IPS-18a (cell line): ENCODE data around the gene MPP4.
"Not testable (repeated sequence)": the region's sequence is repeated elsewhere in the genome, so short reads cannot be mapped to it uniquely, and the experiment has no call there.

ENCODE experiments used
- H3K27ac ChIP-seq: one replicate; pipeline ENCODE4 v1.5.1; 2013; ENCODE audit warnings: low read length
- H3K27me3 ChIP-seq: one replicate; pipeline ENCODE4 v1.6.1; 2013; ENCODE audit warnings: mild to moderate bottlenecking, low read length; ENCODE audit not compliant: control insufficient read depth, insufficient read depth
- H3K36me3 ChIP-seq: one replicate; pipeline ENCODE4 v1.6.1; 2013; ENCODE audit warnings: low read depth, low read length; ENCODE audit not compliant: control insufficient read depth
- H3K4me1 ChIP-seq: one replicate; pipeline ENCODE4 v1.6.1; 2013; ENCODE audit warnings: low read depth, low read length; ENCODE audit not compliant: control insufficient read depth
- H3K4me3 ChIP-seq: one replicate; pipeline ENCODE4 v1.5.1; 2013; ENCODE audit warnings: low read length
- H3K9ac ChIP-seq: one replicate; pipeline ENCODE4 v1.6.1; 2013; ENCODE audit warnings: mild to moderate bottlenecking, low read length, moderate library complexity
- H3K9me3 ChIP-seq: one replicate; pipeline ENCODE4 v1.6.1; 2013; ENCODE audit warnings: low read depth, low read length; ENCODE audit not compliant: control insufficient read depth

Gene MPP4

DNA sequence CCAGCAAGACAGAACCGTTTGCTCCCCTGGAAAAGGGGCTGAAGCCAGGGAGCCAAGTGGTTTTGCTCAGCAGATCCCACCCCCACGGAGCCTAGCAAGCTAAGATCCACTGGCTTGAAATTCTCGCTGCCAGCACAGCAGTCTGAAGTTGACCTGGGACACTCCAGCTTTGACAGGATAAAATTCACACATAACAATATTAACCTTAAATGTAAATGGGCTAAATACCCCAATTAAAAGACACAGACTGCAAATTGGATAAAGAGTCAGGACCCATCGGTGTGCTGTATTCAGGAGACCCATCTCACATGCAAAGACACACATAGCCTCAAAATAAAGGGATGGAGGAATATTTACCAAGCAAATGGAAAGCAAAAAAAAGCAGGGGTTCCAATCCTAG lies 27.2 kb downstream of the MPP4 start:
- not testable (repeated sequence) for H3K4me3 ChIP-seq, H3K9ac ChIP-seq, H3K4me1 ChIP-seq, H3K27me3 ChIP-seq, H3K27ac ChIP-seq, H3K9me3 ChIP-seq, H3K36me3 ChIP-seq

DNA sequence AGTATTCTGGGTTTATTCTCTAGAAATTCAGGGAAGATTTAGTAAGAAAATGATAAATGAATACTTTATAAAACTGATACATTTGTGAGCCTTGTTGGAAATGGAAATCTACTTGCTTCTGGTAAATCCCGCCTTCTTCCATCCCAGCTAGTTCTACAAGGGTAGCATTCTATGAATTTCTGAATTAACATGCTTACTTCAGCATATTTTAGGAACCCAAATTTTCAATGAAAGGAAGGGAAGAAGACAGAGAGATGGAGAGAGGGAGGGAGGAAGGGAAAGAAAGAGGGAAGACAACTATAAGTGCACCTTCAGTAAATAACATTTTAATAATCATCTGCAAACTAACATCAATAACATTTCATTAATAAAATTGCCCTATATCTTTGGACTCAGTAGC lies 28.6 kb downstream of the MPP4 start:
- Histone ChIP-seq H3K27me3 (no peaks in the 10 kb centered on the region), H3K36me3 (no peaks in the 10 kb centered on the region), H3K9me3 (no peaks in the 10 kb centered on the region), H3K27ac (no peak overlapping the region), H3K4me3 (no peak overlapping the region), H3K9ac (no peak overlapping the region), H3K4me1 (no peaks in the 10 kb centered on the region)

- no peak overlapping the region for H3K4me3 ChIP-seq
- H3K4me1 ChIP-seq = peaks cover 3% of the 10 kb centered on the region
- H3K27ac ChIP-seq = no peak overlapping the region
- no peaks in the 10 kb centered on the region for H3K36me3 ChIP-seq
- no peaks in the 10 kb centered on the region for H3K9me3 ChIP-seq
- H3K27me3 ChIP-seq = no peaks in the 10 kb centered on the region
- no peak overlapping the region for H3K9ac ChIP-seq
Observed at GRCh38 chr2:201668402-201668910, 30.0 kb downstream of the MPP4 start.

- Histone ChIP-seq H3K4me1 (peaks cover 3% of the 10 kb centered on the region), H3K9ac (no peak overlapping the region), H3K27ac (no peak overlapping the region), H3K36me3 (no peaks in the 10 kb centered on the region), H3K9me3 (no peaks in the 10 kb centered on the region), H3K4me3 (no peak overlapping the region), H3K27me3 (no peaks in the 10 kb centered on the region)
Observed at GRCh38 chr2:201664334-201664733, 34.1 kb downstream of the MPP4 start.

DNA sequence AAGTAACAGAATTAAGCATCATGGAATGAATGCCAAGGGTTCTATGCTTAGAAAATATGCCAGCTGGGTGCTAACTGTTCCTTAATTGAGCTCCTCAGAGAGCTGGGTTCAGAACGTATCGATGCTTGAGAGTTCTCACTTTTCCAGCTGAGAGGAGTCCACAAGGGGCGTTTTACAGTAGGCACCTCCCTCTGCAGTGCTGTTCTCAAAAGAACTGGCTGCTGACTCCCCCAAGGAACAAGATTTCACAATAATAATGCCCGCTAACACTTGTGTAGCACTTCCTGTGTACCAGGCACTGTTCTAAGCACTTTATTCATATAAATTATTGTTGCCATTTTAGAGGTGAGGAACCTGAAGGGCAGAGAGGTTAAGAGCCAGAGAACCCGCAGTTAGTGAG lies 37.1 kb downstream of the MPP4 start:
- Histone ChIP-seq H3K27me3 (no peaks in the 10 kb centered on the region), H3K36me3 (no peaks in the 10 kb centered on the region), H3K4me1 (peaks cover 3% of the 10 kb centered on the region), H3K27ac (no peak overlapping the region), H3K9me3 (no peaks in the 10 kb centered on the region), H3K9ac (no peak overlapping the region), H3K4me3 (no peak overlapping the region)

DNA sequence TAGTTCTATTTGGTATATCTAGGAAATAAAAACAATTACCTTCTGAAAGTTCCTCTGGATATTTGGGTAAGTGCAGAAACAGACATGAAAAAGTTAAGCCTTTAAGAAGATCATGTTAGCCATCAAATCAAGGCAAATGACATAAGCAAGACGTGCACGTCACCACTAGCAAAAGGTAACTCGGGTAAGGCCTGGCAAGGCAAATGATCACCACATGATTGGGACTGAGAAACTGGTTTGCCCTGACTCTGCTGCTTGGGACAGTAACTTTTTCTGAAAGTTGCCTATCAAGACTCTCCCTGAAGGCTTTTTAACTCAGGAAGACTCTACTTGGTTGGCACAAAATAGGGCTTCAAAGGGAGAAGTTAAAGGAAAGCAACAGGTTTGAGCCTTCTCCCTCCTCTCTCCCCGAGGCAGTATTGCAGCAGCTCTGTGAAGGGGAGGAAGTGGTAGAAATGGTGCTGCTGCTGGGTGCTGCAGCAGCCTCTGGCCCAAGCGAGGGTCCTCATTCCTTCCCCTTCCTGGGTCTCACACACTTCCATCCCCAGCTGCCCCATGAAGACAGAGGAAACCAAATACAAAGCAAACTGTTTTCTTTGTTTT lies 38.0 kb downstream of the MPP4 start:
- H3K27ac ChIP-seq = no peak overlapping the region
- H3K9ac ChIP-seq = no peak overlapping the region
- H3K27me3 ChIP-seq = no peaks in the 10 kb centered on the region
- peaks cover 3% of the 10 kb centered on the region for H3K4me1 ChIP-seq
- no peaks in the 10 kb centered on the region for H3K36me3 ChIP-seq
- no peaks in the 10 kb centered on the region for H3K9me3 ChIP-seq
- H3K4me3 ChIP-seq = no peak overlapping the region

GRCh38 chr2:201656740-201657139 lies 41.7 kb downstream of the MPP4 start:
- no peaks in the 10 kb centered on the region for H3K27me3 ChIP-seq
- H3K4me3 ChIP-seq = no peak overlapping the region
- no peak overlapping the region for H3K27ac ChIP-seq
- H3K9me3 ChIP-seq = no peaks in the 10 kb centered on the region
- no peak overlapping the region for H3K9ac ChIP-seq
- H3K36me3 ChIP-seq = no peaks in the 10 kb centered on the region
- no peaks in the 10 kb centered on the region for H3K4me1 ChIP-seq

DNA sequence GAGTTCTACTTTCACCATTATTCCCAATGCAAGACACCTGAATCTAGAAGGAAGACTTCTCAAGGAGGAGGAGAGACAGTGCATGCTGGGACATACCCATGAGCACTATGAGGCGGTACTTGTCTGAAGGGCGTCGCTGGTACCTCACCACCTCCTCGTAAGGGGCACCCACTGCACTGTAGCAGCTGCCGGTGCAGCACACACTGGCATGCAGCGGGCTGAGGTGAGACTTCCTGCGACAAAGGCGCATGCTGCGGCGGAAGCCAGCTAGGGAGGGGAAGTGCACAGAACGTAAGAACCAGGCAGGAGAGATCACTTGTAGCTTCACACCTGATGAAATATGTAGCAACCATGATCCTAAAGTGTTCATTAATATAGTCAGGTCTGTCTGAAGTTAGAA lies 42.3 kb downstream of the MPP4 start:
- Histone ChIP-seq H3K9me3 (no peaks in the 10 kb centered on the region), H3K4me3 (no peak overlapping the region), H3K9ac (no peak overlapping the region), H3K27ac (no peak overlapping the region), H3K27me3 (no peaks in the 10 kb centered on the region), H3K4me1 (no peaks in the 10 kb centered on the region), H3K36me3 (no peaks in the 10 kb centered on the region)

DNA sequence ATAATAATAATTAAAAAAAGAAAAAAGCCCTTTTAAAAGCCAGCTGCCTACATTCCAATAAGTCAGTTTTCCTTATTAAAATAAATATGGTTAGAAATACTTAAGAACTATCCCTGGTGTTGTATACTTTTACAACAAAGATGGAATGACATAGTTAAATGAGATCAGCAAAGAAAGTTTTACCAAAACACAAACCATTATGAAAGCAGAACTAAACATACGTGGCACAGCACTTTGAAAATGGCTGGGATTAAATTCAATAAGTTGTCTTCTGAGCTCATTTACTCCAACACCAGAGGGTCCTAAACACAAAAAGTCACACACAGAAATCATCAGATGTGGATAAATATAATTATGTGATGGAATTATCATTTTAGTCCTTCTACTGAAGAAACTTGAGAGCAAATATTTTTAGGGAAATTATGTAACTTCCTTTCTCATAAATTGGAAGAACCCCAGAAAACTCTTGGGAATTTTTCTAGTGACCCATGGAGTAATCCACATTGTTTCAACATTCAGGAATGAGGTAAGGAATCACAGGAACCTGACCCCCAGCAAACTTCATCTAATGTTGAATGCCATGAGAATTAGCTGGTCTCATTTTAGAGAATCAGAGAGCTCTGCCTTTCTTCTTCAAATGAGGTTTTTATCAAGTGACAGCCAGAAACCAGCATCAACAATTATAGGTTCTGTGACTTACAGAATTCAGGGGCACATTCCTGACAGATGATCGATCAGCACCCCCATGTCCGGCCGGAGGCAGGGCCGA lies 43.6 kb downstream of the MPP4 start:
- Histone ChIP-seq H3K27me3 (no peaks in the 10 kb centered on the region), H3K36me3 (no peaks in the 10 kb centered on the region), H3K9ac (no peak overlapping the region), H3K4me1 (no peaks in the 10 kb centered on the region), H3K27ac (no peak overlapping the region), H3K9me3 (no peaks in the 10 kb centered on the region), H3K4me3 (no peak overlapping the region)

- H3K9me3 ChIP-seq = no peaks in the 10 kb centered on the region
- no peak overlapping the region for H3K9ac ChIP-seq
- no peak overlapping the region for H3K4me3 ChIP-seq
- H3K36me3 ChIP-seq = no peaks in the 10 kb centered on the region
- H3K4me1 ChIP-seq = no peaks in the 10 kb centered on the region
- no peaks in the 10 kb centered on the region for H3K27me3 ChIP-seq
- no peak overlapping the region for H3K27ac ChIP-seq
Observed at GRCh38 chr2:201653221-201653620, 45.2 kb downstream of the MPP4 start.

- Histone ChIP-seq H3K4me1 (no peaks in the 10 kb centered on the region), H3K36me3 (no peaks in the 10 kb centered on the region), H3K27ac (no peak overlapping the region), H3K9ac (no peak overlapping the region), H3K27me3 (no peaks in the 10 kb centered on the region), H3K9me3 (no peaks in the 10 kb centered on the region), H3K4me3 (no peak overlapping the region)
Observed at GRCh38 chr2:201649442-201649841, 49.0 kb downstream of the MPP4 start.

DNA sequence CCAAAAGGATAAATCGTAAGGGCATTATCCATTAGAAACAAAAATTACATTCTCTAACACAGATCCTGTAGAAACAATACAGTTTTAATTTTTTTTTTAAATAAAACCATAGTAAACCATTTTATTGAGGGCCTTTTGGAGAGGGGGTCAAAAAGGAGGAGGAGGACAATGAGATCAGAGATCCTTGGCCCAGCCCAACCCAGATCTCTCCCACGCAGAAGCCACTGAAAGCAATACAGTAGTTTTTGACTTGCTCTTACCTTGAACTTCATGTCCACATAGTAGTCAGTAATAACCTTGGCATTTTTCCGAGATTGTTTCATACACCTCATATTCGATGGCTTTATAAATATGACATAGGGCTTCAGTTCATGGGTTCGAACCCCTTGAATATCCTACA lies 51.0 kb downstream of the MPP4 start:
- Histone ChIP-seq H3K36me3 (no peaks in the 10 kb centered on the region), H3K27ac (no peak overlapping the region), H3K9me3 (no peaks in the 10 kb centered on the region), H3K4me1 (no peaks in the 10 kb centered on the region), H3K27me3 (no peaks in the 10 kb centered on the region), H3K4me3 (no peak overlapping the region), H3K9ac (no peak overlapping the region)
